ENCODE results near the gene RBBP4.
"Not testable (repeated sequence)": the region's sequence is repeated elsewhere in the genome, so short reads cannot be mapped to it uniquely, and the experiment has no call there.

Gene RBBP4

GRCh38 chr1:32642292-32642827, 8.6 kb upstream of the RBBP4 start:
- DNase-seq: not testable (repeated sequence)

GRCh38 chr1:32644426-32644825, 6.6 kb upstream of the RBBP4 start:
- DNase-seq: no peak

GRCh38 chr1:32647308-32648134, 3.5 kb upstream of the RBBP4 start:
- no peak for DNase-seq

- DNase-seq: peak; percentile 86
Observed at GRCh38 chr1:32650248-32650751, 708 bp upstream of the RBBP4 start, which contains the start of gene ZBTB8OS. TSS of gene ZBTB8OS (minus strand) at chr1:32650550. CDS start at chr1:32650529, 21 bp downstream.

- no peak for DNase-seq
Observed at GRCh38 chr1:32651461-32652073, 559 bp downstream of the RBBP4 start.

GRCh38 chr1:32652244-32652962, 1.4 kb downstream of the RBBP4 start:
- no peak for DNase-seq

- no peak for DNase-seq
Observed at GRCh38 chr1:32659581-32659980, 8.6 kb downstream of the RBBP4 start.

- no peak for DNase-seq
Observed at GRCh38 chr1:32665915-32666314, 14.9 kb downstream of the RBBP4 start.

GRCh38 chr1:32666901-32667566, 16.0 kb downstream of the RBBP4 start:
- DNase-seq: no peak

- DNase-seq: not testable (repeated sequence)
Observed at GRCh38 chr1:32668716-32669115, 17.7 kb downstream of the RBBP4 start.

GRCh38 chr1:32676945-32677344, 25.9 kb downstream of the RBBP4 start:
- no peak for DNase-seq

GRCh38 chr1:32679993-32680392, 29.0 kb downstream of the RBBP4 start:
- DNase-seq: not testable (repeated sequence)

- DNase-seq: no peak
Observed at GRCh38 chr1:32680642-32681041, 29.6 kb downstream of the RBBP4 start.

GRCh38 chr1:32681509-32681908, 30.5 kb downstream of the RBBP4 start:
- DNase-seq: no peak

- DNase-seq: no peak
Observed at GRCh38 chr1:32681999-32682398, 31.0 kb downstream of the RBBP4 start.

- no peak for DNase-seq
Observed at GRCh38 chr1:32683397-32683796, 32.4 kb downstream of the RBBP4 start.

GRCh38 chr1:32684167-32684811, 33.3 kb downstream of the RBBP4 start:
- DNase-seq: no peak

- DNase-seq: no peak
Observed at GRCh38 chr1:32685498-32685897, 34.5 kb downstream of the RBBP4 start.

GRCh38 chr1:32686387-32686786, 35.4 kb downstream of the RBBP4 start:
- DNase-seq: no peak

- no peak for DNase-seq
Observed at GRCh38 chr1:32693455-32694174, 42.6 kb downstream of the RBBP4 start.
